Metanephros (tissue), 1 donor: ENCODE data around the gene SPATA4. TPM values are rescaled to one million over a fixed set of nuclear protein-coding genes. Genes with fewer than 3 reads are reported as not detected.

ENCODE experiments used
- total RNA-seq: library from RNA; depleted of rRNA; stranded (reverse); fragments of >200 nt; gene quantifications from one replicate; pipeline ENCODE4 v1.2.3, GENCODE V29; 2014

Gene SPATA4
- 0.88 TPM for total RNA-seq

GRCh38 chr4:176195184-176195978 is at the start of gene SPATA4:
SPATA4 (minus strand) TSS chr4:176195585; CDS start chr4:176195562, 23 bp downstream.

Other genes starting within 250 kb of the SPATA4 start
- 6.0 TPM for gene WDR17, start 129.7 kb downstream of the SPATA4 start, total RNA-seq
- gene ASB5, start 73.6 kb upstream of the SPATA4 start, total RNA-seq, result 36.8 TPM
- 104 TPM for gene SPCS3, start 124.4 kb upstream of the SPATA4 start, total RNA-seq